Mucosa of rectum (tissue), 2 donors: Measurements from ENCODE around the gene GINS1.

Source experiments
- H3K27ac ChIP-seq, 2 donors: one replicate each; pipeline ENCODE4 v1.7.0; 2013; ENCODE audit warnings: inconsistent platforms in 2 of 2, low read depth in 2 of 2, low read length in 2 of 2
- H3K27me3 ChIP-seq, 2 donors: one replicate each; pipeline ENCODE4 v1.7.0; 2013; ENCODE audit warnings: low read length in 2 of 2; ENCODE audit not compliant: control insufficient read depth in 2 of 2, insufficient read depth in 2 of 2
- H3K36me3 ChIP-seq, 2 donors: one replicate each; pipeline ENCODE4 v1.7.0; 2013; ENCODE audit warnings: low read length in 2 of 2; ENCODE audit not compliant: control insufficient read depth in 2 of 2, insufficient read depth in 2 of 2
- H3K4me1 ChIP-seq, 2 donors: one replicate each; pipeline ENCODE4 v1.7.0; 2013; ENCODE audit warnings: low read length in 2 of 2, mild to moderate bottlenecking in 1 of 2; ENCODE audit not compliant: control insufficient read depth in 2 of 2, insufficient read depth in 2 of 2
- H3K4me3 ChIP-seq, 2 donors: one replicate each; pipeline ENCODE4 v1.7.0; 2013; ENCODE audit warnings: low read length in 2 of 2
- H3K9ac ChIP-seq, 2 donors: one replicate each; pipeline ENCODE4 v1.7.0; 2013; ENCODE audit warnings: low read length in 2 of 2, low read depth in 1 of 2, mild to moderate bottlenecking in 1 of 2
- H3K9me3 ChIP-seq, 2 donors: one replicate each; pipeline ENCODE4 v1.7.0; 2013; ENCODE audit warnings: low read length in 2 of 2; ENCODE audit not compliant: control insufficient read depth in 2 of 2
- donor health status: healthy.
- donor health status: Normal muscosa, but diverticular disease.

Gene GINS1

GRCh38 chr20:25402583-25402982 lies 4.9 kb upstream of the GINS1 start:
- no peaks in the 10 kb centered on the region for H3K27me3 ChIP-seq
- H3K4me3 ChIP-seq, result no peak overlapping the region
- peaks cover 0 to 9% of the 10 kb centered on the region in 2 donors for H3K9me3 ChIP-seq
- H3K4me1 ChIP-seq, result peaks cover 9 to 13% of the 10 kb centered on the region in 2 donors
- H3K36me3 ChIP-seq, result no peaks in the 10 kb centered on the region
- H3K27ac ChIP-seq, result no peak overlapping the region
- no peak overlapping the region for H3K9ac ChIP-seq

GRCh38 chr20:25408170-25408547 lies 686 bp downstream of the GINS1 start:
- Histone ChIP-seq H3K9ac (peak overlapping the region; percentile 71 to 77), H3K27me3 (no peaks in the 10 kb centered on the region), H3K4me1 (peaks cover 2 to 9% of the 10 kb centered on the region in 2 donors), H3K9me3 (peaks cover 0 to 3% of the 10 kb centered on the region in 2 donors), H3K27ac (no peak overlapping the region), H3K36me3 (no peaks in the 10 kb centered on the region), H3K4me3 (peak overlapping the region; percentile 73 to 92)

DNA sequence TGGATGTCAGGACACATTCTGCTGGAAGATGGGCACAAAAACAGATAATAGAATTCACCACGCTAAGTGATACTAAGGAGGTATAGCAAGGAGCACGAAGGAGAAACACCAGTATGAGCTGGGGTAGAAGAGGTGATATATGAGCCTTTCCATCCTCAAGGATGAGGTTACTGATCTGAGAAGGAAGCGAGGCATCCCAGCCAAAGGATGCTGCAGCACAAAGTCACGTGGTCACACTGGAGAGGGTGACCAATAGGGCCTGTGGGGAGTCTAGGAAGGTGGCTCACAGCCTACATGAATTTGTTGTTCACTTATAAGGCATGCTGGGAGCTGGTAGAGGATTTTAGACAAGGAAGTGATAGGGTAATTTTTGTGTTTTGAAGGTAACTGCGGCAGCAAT lies 1.4 kb downstream of the GINS1 start:
- H3K4me3 ChIP-seq, result no peak overlapping the region
- no peaks in the 10 kb centered on the region for H3K36me3 ChIP-seq
- no peak overlapping the region for H3K9ac ChIP-seq
- H3K27ac ChIP-seq, result no peak overlapping the region
- H3K4me1 ChIP-seq, result peaks cover 2 to 9% of the 10 kb centered on the region in 2 donors
- no peaks in the 10 kb centered on the region for H3K27me3 ChIP-seq
- H3K9me3 ChIP-seq, result no peaks in the 10 kb centered on the region

GRCh38 chr20:25418776-25419175 lies 11.3 kb downstream of the GINS1 start:
- no peak overlapping the region for H3K4me3 ChIP-seq
- H3K9ac ChIP-seq, result no peak overlapping the region
- H3K9me3 ChIP-seq, result no peaks in the 10 kb centered on the region
- no peak overlapping the region for H3K27ac ChIP-seq
- H3K27me3 ChIP-seq, result no peaks in the 10 kb centered on the region
- peaks cover 0 to 3% of the 10 kb centered on the region in 2 donors for H3K36me3 ChIP-seq
- no peaks in the 10 kb centered on the region for H3K4me1 ChIP-seq

GRCh38 chr20:25421102-25421501 lies 13.6 kb downstream of the GINS1 start:
- Histone ChIP-seq H3K27ac (no peak overlapping the region), H3K4me1 (no peaks in the 10 kb centered on the region), H3K27me3 (no peaks in the 10 kb centered on the region), H3K36me3 (peaks cover 0 to 3% of the 10 kb centered on the region in 2 donors), H3K9me3 (no peaks in the 10 kb centered on the region), H3K9ac (no peak overlapping the region), H3K4me3 (no peak overlapping the region)

GRCh38 chr20:25422032-25422431 lies 14.6 kb downstream of the GINS1 start:
- Histone ChIP-seq H3K27me3 (no peaks in the 10 kb centered on the region), H3K36me3 (peaks cover 0 to 3% of the 10 kb centered on the region in 2 donors), H3K4me1 (no peaks in the 10 kb centered on the region), H3K27ac (no peak overlapping the region), H3K9ac (no peak overlapping the region), H3K4me3 (no peak overlapping the region), H3K9me3 (no peaks in the 10 kb centered on the region)

DNA sequence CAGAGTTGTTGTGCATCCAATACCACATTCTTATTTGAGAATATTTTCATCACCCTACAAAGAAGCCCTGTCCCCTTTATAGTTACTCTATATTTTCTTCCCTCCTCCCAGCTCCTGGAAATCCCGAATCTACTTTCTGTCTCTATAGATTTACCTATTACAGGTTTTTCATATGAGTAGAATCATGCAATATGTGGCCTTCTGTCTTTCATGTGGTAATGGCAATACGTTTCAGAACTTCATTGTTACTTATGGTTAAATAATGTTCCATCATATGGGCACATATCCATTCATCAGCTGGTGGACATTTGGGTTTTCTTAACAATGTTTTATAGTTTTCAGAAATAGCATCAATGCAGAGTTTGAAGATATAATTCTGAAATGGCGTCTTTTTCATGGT lies 17.1 kb downstream of the GINS1 start:
- no peaks in the 10 kb centered on the region for H3K4me1 ChIP-seq
- no peak overlapping the region for H3K27ac ChIP-seq
- H3K36me3 ChIP-seq, result no peaks in the 10 kb centered on the region
- no peaks in the 10 kb centered on the region for H3K27me3 ChIP-seq
- H3K9ac ChIP-seq, result no peak overlapping the region
- no peaks in the 10 kb centered on the region for H3K9me3 ChIP-seq
- no peak overlapping the region for H3K4me3 ChIP-seq

- no peak overlapping the region for H3K27ac ChIP-seq
- H3K9me3 ChIP-seq, result no peaks in the 10 kb centered on the region
- H3K36me3 ChIP-seq, result peaks cover 0 to 5% of the 10 kb centered on the region in 2 donors
- no peak overlapping the region for H3K4me3 ChIP-seq
- no peaks in the 10 kb centered on the region for H3K4me1 ChIP-seq
- no peak overlapping the region for H3K9ac ChIP-seq
- H3K27me3 ChIP-seq, result no peaks in the 10 kb centered on the region
These were observed 29.7 kb downstream of the GINS1 start for GRCh38 chr20:25437153-25437581.

- Histone ChIP-seq H3K36me3 (peaks cover 0 to 4% of the 10 kb centered on the region in 2 donors), H3K27ac (no peak overlapping the region), H3K4me3 (no peak overlapping the region), H3K9ac (no peak overlapping the region), H3K4me1 (no peaks in the 10 kb centered on the region), H3K9me3 (no peaks in the 10 kb centered on the region), H3K27me3 (no peaks in the 10 kb centered on the region)
These were observed 31.9 kb downstream of the GINS1 start for GRCh38 chr20:25439328-25439727.

DNA sequence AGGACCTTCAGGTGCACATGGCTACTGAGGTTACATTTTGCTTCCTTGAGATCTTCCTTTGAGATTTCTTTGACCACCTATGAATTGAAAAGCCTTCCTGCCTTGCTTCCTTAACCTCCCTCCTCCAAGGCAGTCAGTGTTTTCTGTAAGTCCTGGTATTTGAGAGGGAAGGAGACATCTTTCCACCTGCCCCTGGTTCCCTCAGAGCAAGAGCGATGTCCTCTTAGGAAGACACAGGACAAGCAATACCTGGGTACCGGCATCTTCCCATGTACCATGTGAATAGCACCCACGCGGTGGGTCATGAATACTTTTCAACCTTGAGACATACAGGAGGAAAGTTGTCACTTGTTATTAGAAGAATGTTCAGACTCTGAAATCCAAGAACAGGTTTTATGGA lies 37.1 kb downstream of the GINS1 start:
- Histone ChIP-seq H3K27ac (no peak overlapping the region), H3K9me3 (no peaks in the 10 kb centered on the region), H3K27me3 (no peaks in the 10 kb centered on the region), H3K36me3 (no peaks in the 10 kb centered on the region), H3K4me3 (no peak overlapping the region), H3K9ac (no peak overlapping the region), H3K4me1 (no peaks in the 10 kb centered on the region)

GRCh38 chr20:25447671-25448070 lies 40.2 kb downstream of the GINS1 start:
- Histone ChIP-seq H3K27ac (no peak overlapping the region), H3K36me3 (no peaks in the 10 kb centered on the region), H3K9ac (no peak overlapping the region), H3K4me3 (no peak overlapping the region), H3K27me3 (no peaks in the 10 kb centered on the region), H3K9me3 (no peaks in the 10 kb centered on the region), H3K4me1 (no peaks in the 10 kb centered on the region)
